ENCODE results near the gene PPM1M. TPM values are rescaled to one million over a fixed set of nuclear protein-coding genes. Genes with fewer than 3 reads are reported as not detected.

PPM1M gene
- total RNA-seq, 1 donor: 20.3 TPM

- DNase-seq (ENCODE audit: low read depth): no peak
- no peak for TF ChIP-seq CTCF (IDR thresholded peaks at IDR 0.05; ENCODE audit: insufficient read depth, low read depth, low read length)
- no peak overlapping the region for H3K4me3 ChIP-seq (ENCODE audit: low read depth, low read length)
These were observed 24.4 kb upstream of the PPM1M start for GRCh38 chr3:52221141-52221562.

- no peak overlapping the region for H3K4me3 ChIP-seq (ENCODE audit: low read depth, low read length)
- DNase-seq (ENCODE audit: low read depth): no peak
- no peak for TF ChIP-seq CTCF (IDR thresholded peaks at IDR 0.05; ENCODE audit: insufficient read depth, low read depth, low read length)
These were observed 23.8 kb upstream of the PPM1M start for GRCh38 chr3:52221563-52222318.

DNA sequence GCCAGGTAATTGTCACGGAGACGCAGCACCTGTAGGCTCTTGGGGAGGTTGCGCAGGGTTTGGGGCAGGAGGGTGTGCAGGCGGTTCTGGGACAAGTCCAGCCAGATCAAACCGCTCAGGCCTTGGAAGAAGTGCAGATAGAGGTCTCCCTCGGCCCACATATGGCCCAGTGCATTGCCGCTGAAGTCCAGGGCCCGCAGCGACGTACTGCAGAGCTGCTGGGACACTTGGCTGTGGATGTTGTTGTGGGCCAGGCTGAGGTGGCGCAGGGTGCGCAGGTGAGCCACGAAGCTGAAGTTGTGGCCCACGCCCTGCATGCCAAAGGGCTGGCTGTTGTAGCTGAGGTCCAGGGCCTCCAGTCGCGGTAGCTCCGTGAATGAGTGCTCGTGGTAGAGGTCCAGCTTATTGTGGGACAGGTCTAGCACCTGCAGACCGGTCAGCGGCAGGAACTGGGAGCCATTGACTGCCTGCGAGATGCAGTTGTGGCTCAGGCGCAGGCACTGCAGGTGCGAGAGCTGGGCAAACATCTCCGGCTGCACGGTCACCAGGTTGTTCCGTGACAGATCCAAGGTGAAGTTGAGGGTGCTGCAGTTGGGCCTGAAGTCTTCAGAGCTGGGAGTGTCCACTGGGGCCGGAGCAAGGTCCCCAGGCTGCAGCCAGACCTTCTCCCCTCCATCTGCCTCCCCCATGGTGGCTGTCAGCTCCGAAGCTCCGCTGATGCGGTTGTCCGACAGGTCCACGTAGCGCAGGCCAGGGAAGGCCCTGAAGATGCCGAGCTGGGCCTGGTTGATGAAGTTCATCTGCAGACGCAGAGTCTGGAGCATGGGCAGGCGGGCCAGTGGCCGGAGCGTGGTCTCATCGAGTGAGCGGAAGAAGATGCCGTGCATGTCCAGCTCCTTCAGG is 23.0 kb upstream of the PPM1M start:
- no peak for TF ChIP-seq CTCF (IDR thresholded peaks at IDR 0.05; ENCODE audit: insufficient read depth, low read depth, low read length)
- H3K4me3 ChIP-seq (ENCODE audit: low read depth, low read length): no peak overlapping the region
- DNase-seq (ENCODE audit: low read depth): no peak

DNA sequence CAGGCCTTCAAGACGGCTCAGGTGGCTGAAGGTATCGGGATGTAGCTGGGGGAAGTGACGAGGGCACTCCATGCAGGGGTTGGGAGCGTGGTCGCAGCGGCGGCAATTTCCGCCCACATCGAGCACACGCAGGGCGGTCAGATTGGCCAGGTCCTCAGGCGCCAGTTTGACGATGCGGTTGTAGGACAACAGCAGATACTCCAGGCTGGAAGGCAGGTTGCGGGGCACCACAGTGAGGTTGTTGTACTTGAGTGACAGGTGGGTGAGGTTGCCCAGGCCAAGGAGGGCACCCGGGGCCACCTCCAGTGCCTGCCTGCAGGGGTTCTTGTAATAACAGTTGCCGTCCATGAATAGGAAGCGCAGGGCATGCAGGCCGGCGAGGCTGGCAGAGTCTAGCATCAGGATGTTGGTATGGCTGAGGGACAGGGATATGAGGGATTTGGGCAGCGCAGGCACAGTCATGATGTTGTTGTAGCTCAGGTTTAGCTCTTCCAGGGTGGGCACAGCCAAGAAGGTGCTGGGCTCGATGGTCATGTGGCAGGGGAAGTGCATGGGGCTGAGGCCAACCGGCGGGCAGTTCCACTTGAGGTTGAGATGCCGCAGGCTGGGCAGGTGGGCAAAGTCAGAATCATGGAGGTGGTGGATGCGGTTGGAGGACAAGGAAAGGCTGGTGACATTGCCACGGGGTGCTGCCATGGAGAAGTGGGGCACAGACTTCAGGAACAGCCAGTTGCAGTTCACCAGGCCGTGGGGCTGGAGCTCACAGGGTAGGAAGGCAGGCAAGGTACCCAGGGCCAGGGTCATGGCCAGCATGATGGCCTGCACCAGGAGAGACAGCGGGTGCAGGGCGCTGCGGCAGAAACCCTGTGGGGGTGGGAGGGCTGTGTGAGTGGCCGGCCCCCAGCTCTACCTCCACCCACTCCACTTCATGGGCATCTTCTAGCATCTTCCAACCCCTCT is 21.8 kb upstream of the PPM1M start:
- TF ChIP-seq CTCF (IDR thresholded peaks at IDR 0.05; ENCODE audit: insufficient read depth, low read depth, low read length): no peak
- H3K4me3 ChIP-seq (ENCODE audit: low read depth, low read length): no peak overlapping the region
- DNase-seq (ENCODE audit: low read depth): no peak

- DNase-seq (ENCODE audit: low read depth): no peak
- TF ChIP-seq CTCF (IDR thresholded peaks at IDR 0.05; ENCODE audit: insufficient read depth, low read depth, low read length): no peak
- H3K4me3 ChIP-seq (ENCODE audit: low read depth, low read length): no peak within 1 kb of the TSS
These were observed 19.9 kb upstream of the PPM1M start, which contains the start of gene TLR9 for GRCh38 chr3:52225452-52226228. Gene TLR9 (minus strand): TSS chr3:52225645. CDS start chr3:52225529, 116 bp downstream.

Measured in fibroblast of villous mesenchyme (primary cell).